ENCODE results near the gene C10orf95.
A peak's percentile ranks its signal among the peaks of the same experiment; 100 is the strongest.
"Not testable (repeated sequence)": the region's sequence is repeated elsewhere in the genome, so short reads cannot be mapped to it uniquely, and the experiment has no call there.

The C10orf95 gene

GRCh38 chr10:102465466-102465865 is 14.1 kb upstream of the C10orf95 start:
- DNase-seq (ENCODE audit: low read depth in 2 of 2): no peak

GRCh38 chr10:102463983-102464382 is 12.6 kb upstream of the C10orf95 start:
- no peak for DNase-seq (ENCODE audit: low read depth in 2 of 2)

- DNase-seq (ENCODE audit: low read depth in 2 of 2): no peak
Observed at GRCh38 chr10:102462512-102463054, 11.2 kb upstream of the C10orf95 start.

- DNase-seq (ENCODE audit: low read depth in 2 of 2): peak; percentile 91 to 94
Observed at GRCh38 chr10:102461187-102462054, 10.1 kb upstream of the C10orf95 start.

GRCh38 chr10:102460836-102461186 is 9.5 kb upstream of the C10orf95 start:
- DNase-seq (ENCODE audit: low read depth in 2 of 2): no peak

GRCh38 chr10:102458656-102459055 is 7.3 kb upstream of the C10orf95 start:
- DNase-seq (ENCODE audit: low read depth in 2 of 2): no peak

- DNase-seq (ENCODE audit: low read depth in 2 of 2): no peak
Observed at GRCh38 chr10:102457591-102458150, 6.3 kb upstream of the C10orf95 start.

- DNase-seq (ENCODE audit: low read depth in 2 of 2): no peak
Observed at GRCh38 chr10:102455893-102456471, 4.6 kb upstream of the C10orf95 start.

GRCh38 chr10:102454662-102455487 is 3.5 kb upstream of the C10orf95 start:
- not testable (repeated sequence) for DNase-seq (ENCODE audit: low read depth in 2 of 2)

- no peak for DNase-seq (ENCODE audit: low read depth in 2 of 2)
Observed at GRCh38 chr10:102453502-102453901, 2.2 kb upstream of the C10orf95 start.

- DNase-seq (ENCODE audit: low read depth in 2 of 2): peak; percentile 33 to 63
Observed at GRCh38 chr10:102452672-102453340, 1.5 kb upstream of the C10orf95 start.

GRCh38 chr10:102450374-102451104 is 804 bp downstream of the C10orf95 start:
- peak; percentile 67 to 71 for DNase-seq (ENCODE audit: low read depth in 2 of 2)

- DNase-seq (ENCODE audit: low read depth in 2 of 2): no peak
Observed at GRCh38 chr10:102450124-102450373, 1.3 kb downstream of the C10orf95 start.

- peak; percentile 67 to 76 for DNase-seq (ENCODE audit: low read depth in 2 of 2)
Observed at GRCh38 chr10:102449321-102450123, 1.8 kb downstream of the C10orf95 start.

GRCh38 chr10:102444851-102445250 is 6.5 kb downstream of the C10orf95 start:
- no peak for DNase-seq (ENCODE audit: low read depth in 2 of 2)

GRCh38 chr10:102438374-102438773 is 13.0 kb downstream of the C10orf95 start:
- DNase-seq (ENCODE audit: low read depth in 2 of 2): no peak

- no peak for DNase-seq (ENCODE audit: low read depth in 2 of 2)
Observed at GRCh38 chr10:102437515-102437914, 13.8 kb downstream of the C10orf95 start.

GRCh38 chr10:102436312-102436711 is 15.0 kb downstream of the C10orf95 start:
- no peak for DNase-seq (ENCODE audit: low read depth in 2 of 2)

GRCh38 chr10:102435529-102436233 is 15.7 kb downstream of the C10orf95 start:
- no peak for DNase-seq (ENCODE audit: low read depth in 2 of 2)
